GM12873 (cell line): ENCODE results near the gene PKD1L1.

Experiments
- TF ChIP-seq, protein P1 (sequence below): IDR thresholded peaks from 2 replicates; pipeline ENCODE4 v1.5.1; 2012; ENCODE audit warnings: low read depth, mild to moderate bottlenecking, moderate library complexity, low read length, control low read depth; ENCODE audit not compliant: insufficient read depth; ENCODE audit errors: missing control alignments

Gene PKD1L1

DNA sequence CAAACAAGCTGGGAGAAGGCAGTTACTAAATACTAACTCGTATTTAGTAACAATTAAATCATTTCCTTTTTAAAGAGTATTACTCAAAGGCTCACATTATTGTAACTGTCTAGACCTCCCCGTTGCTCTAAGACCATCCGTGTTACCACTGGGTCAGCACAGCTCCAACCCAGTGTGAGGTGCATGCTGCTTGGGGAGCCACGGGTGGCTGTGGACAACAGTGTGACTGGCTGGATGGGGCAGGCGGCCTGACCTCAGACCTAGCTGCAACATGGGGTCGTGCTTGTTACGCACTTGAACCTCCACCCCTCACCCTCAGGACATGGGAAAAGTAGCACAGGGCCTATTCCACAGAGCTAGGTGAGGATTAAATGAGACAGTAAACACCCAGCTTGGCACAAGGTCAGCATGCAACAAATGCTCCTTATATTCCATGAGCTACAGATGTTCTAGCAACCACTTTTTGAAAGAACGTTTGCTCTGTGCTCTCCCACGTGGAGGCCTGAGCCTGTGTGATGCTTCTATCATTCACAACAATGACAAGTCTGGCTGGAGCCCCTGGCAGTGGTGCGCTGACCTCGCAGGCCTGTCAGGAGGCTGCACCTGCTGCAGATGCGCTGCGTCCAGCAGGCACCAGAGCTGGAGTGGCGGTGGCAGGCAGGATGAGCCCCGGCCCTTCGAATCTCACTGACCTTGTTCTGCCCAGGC lies 135.7 kb downstream of the PKD1L1 start:
- TF ChIP-seq, protein P1, sequence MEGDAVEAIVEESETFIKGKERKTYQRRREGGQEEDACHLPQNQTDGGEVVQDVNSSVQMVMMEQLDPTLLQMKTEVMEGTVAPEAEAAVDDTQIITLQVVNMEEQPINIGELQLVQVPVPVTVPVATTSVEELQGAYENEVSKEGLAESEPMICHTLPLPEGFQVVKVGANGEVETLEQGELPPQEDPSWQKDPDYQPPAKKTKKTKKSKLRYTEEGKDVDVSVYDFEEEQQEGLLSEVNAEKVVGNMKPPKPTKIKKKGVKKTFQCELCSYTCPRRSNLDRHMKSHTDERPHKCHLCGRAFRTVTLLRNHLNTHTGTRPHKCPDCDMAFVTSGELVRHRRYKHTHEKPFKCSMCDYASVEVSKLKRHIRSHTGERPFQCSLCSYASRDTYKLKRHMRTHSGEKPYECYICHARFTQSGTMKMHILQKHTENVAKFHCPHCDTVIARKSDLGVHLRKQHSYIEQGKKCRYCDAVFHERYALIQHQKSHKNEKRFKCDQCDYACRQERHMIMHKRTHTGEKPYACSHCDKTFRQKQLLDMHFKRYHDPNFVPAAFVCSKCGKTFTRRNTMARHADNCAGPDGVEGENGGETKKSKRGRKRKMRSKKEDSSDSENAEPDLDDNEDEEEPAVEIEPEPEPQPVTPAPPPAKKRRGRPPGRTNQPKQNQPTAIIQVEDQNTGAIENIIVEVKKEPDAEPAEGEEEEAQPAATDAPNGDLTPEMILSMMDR: no peak

DNA sequence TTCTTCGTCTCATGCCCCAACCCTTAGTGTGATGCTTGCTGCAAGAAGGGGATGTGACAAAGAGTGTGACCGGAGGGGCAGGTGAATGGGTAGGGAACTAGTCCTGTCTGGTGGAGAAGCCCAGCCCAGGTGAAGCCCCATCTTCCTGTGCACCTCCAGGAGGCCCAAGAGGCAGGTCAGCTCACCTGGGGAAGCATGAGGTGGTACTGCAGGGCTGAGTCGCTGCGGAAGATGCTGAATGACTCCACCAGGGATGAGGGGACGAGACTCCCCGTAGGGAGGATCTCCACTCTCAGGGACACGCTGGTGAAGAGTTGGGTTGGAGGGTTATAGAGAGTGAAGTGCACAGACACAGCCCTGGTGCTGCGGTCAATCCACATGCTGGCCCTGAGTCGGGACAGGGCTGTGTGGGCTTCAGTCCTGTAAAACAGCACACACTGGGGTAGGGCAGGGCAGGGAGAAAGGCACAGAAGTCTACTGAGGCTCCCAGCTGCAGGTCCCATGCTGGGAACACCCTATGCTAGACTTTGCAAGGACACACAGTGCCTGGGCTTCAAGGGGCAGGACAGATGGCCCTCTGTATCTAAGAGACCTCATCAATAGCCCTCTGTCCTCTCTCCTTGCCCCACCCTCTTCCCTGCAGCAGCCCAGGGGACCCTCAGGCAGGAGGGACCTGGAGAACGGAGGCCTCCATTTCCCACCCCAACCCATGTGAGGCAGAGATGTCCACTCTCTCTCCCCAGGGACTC lies 136.5 kb downstream of the PKD1L1 start:
- TF ChIP-seq, protein P1: no peak

DNA sequence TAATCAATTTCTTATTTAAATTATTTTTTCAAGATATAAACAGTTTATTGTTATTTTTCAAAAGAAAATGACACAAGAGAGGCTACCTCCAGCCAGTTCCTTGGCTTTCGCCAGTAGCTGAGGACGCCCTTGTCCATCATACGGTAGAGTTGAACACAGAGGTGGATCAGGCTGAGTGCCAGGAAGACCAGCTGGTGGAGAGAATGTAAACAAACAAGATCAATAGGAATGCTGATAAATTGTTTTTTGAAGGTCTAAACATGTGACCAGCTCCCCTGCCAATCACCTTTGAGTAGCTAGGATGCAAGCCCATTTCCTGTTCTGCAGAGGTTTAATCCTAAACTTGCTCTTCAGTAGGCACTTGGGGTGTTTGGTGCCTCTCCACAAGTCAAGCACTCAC lies 138.9 kb downstream of the PKD1L1 start:
- TF ChIP-seq, protein P1: no peak

DNA sequence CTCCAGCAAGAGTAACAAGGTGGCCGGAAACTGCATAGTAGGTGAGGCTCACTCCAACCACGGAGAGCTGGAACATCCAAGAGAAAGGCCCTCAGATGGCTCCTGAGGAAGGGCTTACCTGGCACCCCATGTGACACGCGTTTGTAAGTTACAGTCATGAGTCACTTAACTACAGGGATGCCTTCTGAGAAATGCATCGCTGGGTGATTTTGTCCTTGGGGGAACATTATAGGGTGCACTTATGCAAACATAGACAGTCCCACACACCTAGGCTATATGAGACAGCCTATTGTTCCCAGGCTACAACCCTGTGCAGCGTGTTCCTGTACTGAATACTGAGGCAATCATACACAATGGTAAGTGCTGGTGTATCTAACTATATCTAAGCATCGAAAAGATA lies 139.9 kb downstream of the PKD1L1 start:
- TF ChIP-seq, protein P1: no peak

DNA sequence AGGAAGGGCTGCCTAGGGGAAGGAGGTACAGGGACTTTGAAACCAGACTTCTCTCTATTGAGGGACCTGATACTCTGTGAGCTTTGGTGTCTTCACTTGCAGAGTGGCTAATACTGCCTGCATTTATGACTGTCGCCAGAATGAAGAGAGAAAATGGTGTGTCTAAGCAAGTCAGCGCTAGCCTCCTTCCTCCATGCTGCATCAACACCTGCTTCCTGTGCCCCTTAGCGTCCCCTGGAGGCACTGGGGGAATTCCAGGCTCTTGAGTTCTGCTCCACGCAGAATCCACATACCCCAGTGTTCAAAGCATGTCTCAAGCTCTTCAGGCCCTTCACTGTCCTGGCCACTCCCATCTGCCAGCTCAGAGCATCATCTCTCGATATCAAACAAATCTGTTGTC lies 140.5 kb downstream of the PKD1L1 start:
- TF ChIP-seq, protein P1: peak; percentile 65

DNA sequence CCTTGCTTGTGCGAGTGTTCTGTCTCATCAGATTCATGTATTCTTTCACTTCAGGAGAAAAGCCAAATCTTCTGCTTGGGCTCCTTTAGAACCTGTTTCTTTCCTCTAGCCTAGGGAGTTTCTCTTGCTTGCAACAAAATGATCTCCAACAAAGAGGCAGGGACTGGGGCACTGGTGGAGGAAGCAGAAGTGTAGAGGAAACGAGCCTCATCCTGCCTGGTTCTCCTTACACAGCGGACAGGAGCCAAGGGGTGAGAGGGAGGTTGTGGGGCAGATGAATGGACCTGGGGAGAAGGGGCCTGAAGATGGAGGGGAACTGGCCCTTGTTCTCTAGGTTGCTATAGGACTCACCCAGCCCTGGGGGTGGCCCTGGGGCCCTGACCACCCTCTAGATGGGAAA lies 141.1 kb downstream of the PKD1L1 start:
- TF ChIP-seq, protein P1: no peak

DNA sequence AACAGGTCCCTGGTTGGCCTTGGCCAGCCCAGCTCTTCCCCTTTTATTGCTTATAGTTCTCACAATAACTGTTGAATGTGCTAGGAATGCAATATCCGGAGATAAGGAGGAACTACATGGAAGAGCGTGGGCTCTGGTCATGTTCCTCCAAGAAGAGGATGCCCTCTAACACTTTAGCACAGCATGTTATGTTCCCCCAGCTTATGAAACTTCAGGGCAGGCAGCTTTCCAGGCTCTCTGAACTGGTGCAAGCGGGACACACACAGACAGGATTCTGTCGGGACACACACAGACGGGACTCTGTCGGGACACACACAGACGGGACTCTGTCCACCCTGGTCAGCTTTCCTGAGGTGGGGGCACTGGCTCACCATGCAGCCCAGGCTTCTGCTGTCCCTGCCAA lies 141.6 kb downstream of the PKD1L1 start:
- TF ChIP-seq, protein P1: no peak
